Loucy (cell line): Measurements from ENCODE around the gene RHOJ.

Experiments used
- H2AFZ ChIP-seq: fragments of 200-600 bp; sonication (generic); 2 replicates; pipeline ENCODE4 v1.6.0; 2016; ENCODE audit warnings: antibody characterized with exemption, mild to moderate bottlenecking, low read length, moderate library complexity
- H3F3A ChIP-seq: fragments of 200-600 bp; 2 replicates; pipeline ENCODE4 v1.6.0; 2016; ENCODE audit warnings: antibody characterized with exemption, low read depth, mild to moderate bottlenecking
- H3K27me3 ChIP-seq: fragments of 200-600 bp; sonication (generic); 2 replicates; pipeline ENCODE4 v1.6.1; 2014; ENCODE audit warnings: low read length, mild to moderate bottlenecking; ENCODE audit not compliant: insufficient read depth, poor library complexity, severe bottlenecking
- H3K36me3 ChIP-seq: fragments of 200-600 bp; sonication (generic); 2 replicates; pipeline ENCODE4 v1.6.1; 2016; ENCODE audit warnings: low read length; ENCODE audit not compliant: insufficient read depth
- H3K4me1 ChIP-seq: fragments of 200-600 bp; sonication (generic); 2 replicates; pipeline ENCODE4 v1.5.1; 2014; ENCODE audit warnings: low read length, mild to moderate bottlenecking; ENCODE audit not compliant: insufficient read depth, poor library complexity, severe bottlenecking
- H3K4me2 ChIP-seq: fragments of 200-600 bp; sonication (generic); 2 replicates; pipeline ENCODE4 v1.6.0; 2014; ENCODE audit warnings: antibody characterized with exemption, low read length, low read depth, mild to moderate bottlenecking; ENCODE audit not compliant: poor library complexity, severe bottlenecking
- H3K4me3 ChIP-seq: fragments of 200-600 bp; sonication (generic); 2 replicates; pipeline ENCODE4 v1.5.1; 2014; ENCODE audit warnings: low read length, mild to moderate bottlenecking, mixed read lengths; ENCODE audit not compliant: poor library complexity, severe bottlenecking
- H3K79me2 ChIP-seq: fragments of 200-600 bp; sonication (generic); 2 replicates; pipeline ENCODE4 v1.6.1; 2014; ENCODE audit warnings: low read length; ENCODE audit not compliant: insufficient read depth
- H3K9ac ChIP-seq: fragments of 200-600 bp; sonication (generic); 2 replicates; pipeline ENCODE4 v1.6.0; 2014; ENCODE audit warnings: mild to moderate bottlenecking, low read depth, low read length, moderate library complexity; ENCODE audit not compliant: poor library complexity, severe bottlenecking
- H3K9me2 ChIP-seq: fragments of 200-600 bp; sonication (generic); replicated peaks from 2 replicates; pipeline ENCODE4 v1.6.1; 2016; ENCODE audit warnings: low read depth, low read length, mixed read lengths
- H3K9me3 ChIP-seq: fragments of 200-600 bp; sonication (generic); 2 replicates; pipeline ENCODE4 v1.6.1; 2014; ENCODE audit warnings: mild to moderate bottlenecking, antibody characterized with exemption, low read length, low read depth; ENCODE audit not compliant: insufficient read depth
- H4K20me1 ChIP-seq: fragments of 200-600 bp; sonication (generic); 2 replicates; pipeline ENCODE4 v1.6.0; 2014; ENCODE audit warnings: antibody characterized with exemption, low read length, mild to moderate bottlenecking; ENCODE audit not compliant: insufficient read depth, poor library complexity, severe bottlenecking
- CTCF ChIP-seq: fragments of 200-600 bp; sonication (generic); conservative IDR thresholded peaks from 2 replicates; pipeline ENCODE4 v1.5.1; 2014; ENCODE audit warnings: mild to moderate bottlenecking, antibody characterized with exemption, low read length
- EZH2phosphoT487 ChIP-seq: fragments of 200-600 bp; IDR thresholded peaks from 2 replicates; pipeline ENCODE4 v1.6.1; 2018; ENCODE audit warnings: antibody characterized with exemption, mild to moderate bottlenecking, moderate library complexity, borderline replicate concordance

The RHOJ gene

GRCh38 chr14:63193236-63193635, 11.0 kb upstream of the RHOJ start:
- no peak overlapping the region for H2AFZ ChIP-seq
- no peak overlapping the region for H3K4me3 ChIP-seq
- no peaks in the 10 kb centered on the region for H3K36me3 ChIP-seq
- no peaks in the 10 kb centered on the region for H3K27me3 ChIP-seq
- no peaks in the 10 kb centered on the region for H4K20me1 ChIP-seq
- no peaks in the 10 kb centered on the region for H3K9me2 ChIP-seq
- no peaks in the 10 kb centered on the region; the same call in 1 of the 2 replicates for H3K9me3 ChIP-seq
- no peaks in the 10 kb centered on the region for H3K4me1 ChIP-seq
- H3K4me2 ChIP-seq = no peak overlapping the region
- no peak for TF ChIP-seq EZH2phosphoT487
- no peak for TF ChIP-seq CTCF
- no peaks in the 10 kb centered on the region for H3F3A ChIP-seq
- H3K9ac ChIP-seq = no peak overlapping the region
- no peaks in the 10 kb centered on the region for H3K79me2 ChIP-seq

- Histone ChIP-seq H3K9me3 (no peaks in the 10 kb centered on the region), H3K4me1 (no peaks in the 10 kb centered on the region), H4K20me1 (no peaks in the 10 kb centered on the region), H3F3A (no peaks in the 10 kb centered on the region), H2AFZ (no peak overlapping the region), H3K9ac (no peak overlapping the region), H3K27me3 (no peaks in the 10 kb centered on the region), H3K4me3 (no peak overlapping the region), H3K4me2 (no peak overlapping the region), H3K36me3 (no peaks in the 10 kb centered on the region), H3K9me2 (no peaks in the 10 kb centered on the region), H3K79me2 (no peaks in the 10 kb centered on the region)
- TF ChIP-seq CTCF (no peak), EZH2phosphoT487 (no peak)
These were observed 4.1 kb upstream of the RHOJ start for GRCh38 chr14:63200035-63200740.

DNA sequence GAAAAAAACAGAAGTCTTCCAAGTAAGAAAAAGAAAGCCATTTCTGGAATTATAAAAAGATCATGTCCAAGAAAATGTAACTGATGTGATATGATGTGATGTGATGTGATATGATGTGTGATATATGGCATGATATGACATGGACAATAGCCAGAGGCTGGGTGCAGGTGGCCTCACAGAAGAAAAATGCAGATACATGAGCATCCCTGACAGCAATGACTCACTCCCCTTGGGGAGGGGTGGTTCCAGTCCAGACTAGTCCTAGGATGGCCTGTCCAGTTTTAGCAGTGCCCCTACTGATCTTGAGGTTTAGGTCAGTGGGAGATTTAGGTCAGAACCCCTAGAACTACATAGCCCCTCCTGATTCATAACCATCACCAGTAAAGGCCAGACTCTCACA, 3.5 kb upstream of the RHOJ start:
- Histone ChIP-seq H2AFZ (no peak overlapping the region), H3K36me3 (no peaks in the 10 kb centered on the region), H3K27me3 (no peaks in the 10 kb centered on the region), H3K4me3 (no peak overlapping the region), H3K9ac (no peak overlapping the region), H3K4me2 (no peak overlapping the region), H3K9me2 (no peaks in the 10 kb centered on the region), H3K9me3 (no peaks in the 10 kb centered on the region), H3K4me1 (no peaks in the 10 kb centered on the region), H3F3A (no peaks in the 10 kb centered on the region), H4K20me1 (no peaks in the 10 kb centered on the region), H3K79me2 (no peaks in the 10 kb centered on the region)
- TF ChIP-seq EZH2phosphoT487 = no peak
- no peak for TF ChIP-seq CTCF
